Measurements from ENCODE around the gene ALG12.

DNA sequence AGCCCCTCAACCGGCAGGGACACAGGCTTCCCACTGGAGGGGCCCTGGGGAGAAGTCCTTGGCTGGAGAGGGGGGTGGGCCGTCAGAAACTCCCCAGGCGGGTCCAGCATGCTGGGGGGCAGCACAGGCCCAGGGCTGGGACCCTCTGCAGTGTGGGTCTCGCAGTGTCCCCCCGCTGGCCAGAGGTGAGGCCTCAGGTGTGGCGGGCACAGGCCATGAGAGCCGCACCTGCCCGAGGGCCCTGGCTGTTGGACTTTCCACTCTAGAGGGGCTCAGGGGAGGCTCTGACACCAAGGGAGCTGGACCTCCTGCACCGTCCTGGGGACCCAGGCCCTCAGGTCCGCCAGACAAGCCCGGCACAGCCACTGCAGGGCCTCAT lies 31.7 kb upstream of the ALG12 start:
- TF ChIP-seq CREB1 (IDR thresholded peaks at IDR 0.05; ENCODE audit: low read depth): no peak
- TF ChIP-seq YY1 (IDR thresholded peaks at IDR 0.05; ENCODE audit: low read depth): no peak
- TF ChIP-seq EP300 (IDR thresholded peaks at IDR 0.05; ENCODE audit: borderline replicate concordance): no peak
- no peak for TF ChIP-seq CEBPB (IDR thresholded peaks at IDR 0.05)
- TF ChIP-seq REST (IDR thresholded peaks at IDR 0.05; ENCODE audit: low read depth): no peak
- no peak for TF ChIP-seq ZBTB7A (IDR thresholded peaks at IDR 0.05; ENCODE audit: low read depth)
- TF ChIP-seq EGR1 (IDR thresholded peaks at IDR 0.05): no peak

All from Ishikawa (cell line).